ENCODE data around the gene TGFB3. TPM values are rescaled to one million over a fixed set of nuclear protein-coding genes. Genes with fewer than 3 reads are reported as not detected.

The TGFB3 gene
- total and polyA plus RNA-seq, 2 donors (not counting 1 experiment from before 2014, with no cell fraction given), result 7.0 to 9.4 TPM

DNA sequence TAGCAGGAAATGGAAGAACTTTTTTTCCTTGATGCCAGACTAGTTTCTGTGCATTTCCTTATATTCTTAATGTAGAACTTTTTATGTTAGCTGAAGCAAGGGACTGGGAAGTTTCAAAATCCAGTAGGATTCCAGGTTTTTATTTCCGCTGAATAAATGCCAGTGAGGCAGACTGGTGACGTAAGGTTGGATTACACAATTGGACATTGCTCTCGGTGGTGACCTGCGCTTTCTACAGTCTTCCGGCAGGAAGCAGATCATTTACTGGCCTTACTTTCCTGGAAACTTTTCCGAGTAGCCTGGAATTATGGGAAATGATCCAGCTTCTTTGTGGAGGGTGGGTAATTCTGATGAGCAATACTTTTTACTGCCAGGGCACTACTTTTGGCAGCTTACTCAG lies 7.3 kb upstream of the TGFB3 start:
- peaks cover 11 to 16% of the 10 kb centered on the region in 2 donors for H3K4me1 ChIP-seq (ENCODE audit: control insufficient read depth in 2 of 2, insufficient read depth in 2 of 2, low read length in 2 of 2)
- Mint-ChIP-seq H3K4me1 (peaks cover 18% of the 10 kb centered on the region), H3K9me3 (ENCODE audit: insufficient read depth) (no peaks in the 10 kb centered on the region), H3K4me3 (no peak overlapping the region), H3K27ac (no peak overlapping the region), H3K27me3 (no peaks in the 10 kb centered on the region)
- WGBS (ENCODE audit: insufficient coverage), result 92% methylated on average over 6 of the region's 6 CpGs
- H3K27me3 ChIP-seq (replicated peaks in 1 of 4; ENCODE audit: control extremely low read depth in 1 of 4, control insufficient read depth in 3 of 4, insufficient read depth in 4 of 4, low read length in 3 of 4), result no peaks in the 10 kb centered on the region
- H3K9ac ChIP-seq (ENCODE audit: low read length), result no peak overlapping the region
- ChIA-PET CTCF (interaction anchor here (2.2 kb wide), 1 partner anchor 280 kb away, joined by 7 read pairs; no protein-coding TSS in a partner anchor), POLR2A (no interaction called here)
- H3K4me3 ChIP-seq (ENCODE audit: control extremely low read depth in 1 of 5, extremely low read depth in 1 of 5, insufficient read depth in 1 of 5, low read depth in 2 of 5, low read length in 4 of 5), result no peak overlapping the region
- H3K79me2 ChIP-seq (ENCODE audit: control insufficient read depth, insufficient read depth, low read length), result peaks cover 6% of the 10 kb centered on the region
- no peaks in the 10 kb centered on the region for H3K9me3 ChIP-seq (ENCODE audit: control extremely low read depth in 1 of 3, control insufficient read depth in 2 of 3, insufficient read depth in 1 of 3, low read length in 2 of 3)
- intact Hi-C loops (cut with micrococcal nuclease), result loop anchor here (5.0 to 10.0 kb wide), 3 partner anchors 1108 to 1974 kb away; partner anchors contain the start of genes BBOF1, CIPC, ENTPD5 and GSTZ1
- H2AFZ ChIP-seq (ENCODE audit: insufficient read depth, low read depth, low read length, poor library complexity, severe bottlenecking), result no peak overlapping the region
- H4K20me1 ChIP-seq (ENCODE audit: control insufficient read depth, insufficient read depth, low read length, poor library complexity, severe bottlenecking), result no peaks in the 10 kb centered on the region
- H3K27ac ChIP-seq (ENCODE audit: low read length in 2 of 2), result no peak overlapping the region
- H3K4me2 ChIP-seq (replicated peaks; ENCODE audit: low read depth, low read length, poor library complexity, severe bottlenecking), result no peak overlapping the region
- ATAC-seq (ENCODE audit: low read depth) (no peak), DNase-seq (no peak)
- H3K36me3 ChIP-seq (replicated peaks in 1 of 2; ENCODE audit: control extremely low read depth in 1 of 2, control insufficient read depth in 1 of 2, extremely low read depth in 1 of 2, insufficient read depth in 2 of 2, low read length in 1 of 2), result no peaks in the 10 kb centered on the region
- TF ChIP-seq EZH2 (IDR thresholded peaks at IDR 0.05; ENCODE audit: borderline replicate concordance, insufficient read depth, low read depth, low read length, poor library complexity, severe bottlenecking) (no peak), CTCF (IDR thresholded peaks at IDR 0.05) (no peak)

DNA sequence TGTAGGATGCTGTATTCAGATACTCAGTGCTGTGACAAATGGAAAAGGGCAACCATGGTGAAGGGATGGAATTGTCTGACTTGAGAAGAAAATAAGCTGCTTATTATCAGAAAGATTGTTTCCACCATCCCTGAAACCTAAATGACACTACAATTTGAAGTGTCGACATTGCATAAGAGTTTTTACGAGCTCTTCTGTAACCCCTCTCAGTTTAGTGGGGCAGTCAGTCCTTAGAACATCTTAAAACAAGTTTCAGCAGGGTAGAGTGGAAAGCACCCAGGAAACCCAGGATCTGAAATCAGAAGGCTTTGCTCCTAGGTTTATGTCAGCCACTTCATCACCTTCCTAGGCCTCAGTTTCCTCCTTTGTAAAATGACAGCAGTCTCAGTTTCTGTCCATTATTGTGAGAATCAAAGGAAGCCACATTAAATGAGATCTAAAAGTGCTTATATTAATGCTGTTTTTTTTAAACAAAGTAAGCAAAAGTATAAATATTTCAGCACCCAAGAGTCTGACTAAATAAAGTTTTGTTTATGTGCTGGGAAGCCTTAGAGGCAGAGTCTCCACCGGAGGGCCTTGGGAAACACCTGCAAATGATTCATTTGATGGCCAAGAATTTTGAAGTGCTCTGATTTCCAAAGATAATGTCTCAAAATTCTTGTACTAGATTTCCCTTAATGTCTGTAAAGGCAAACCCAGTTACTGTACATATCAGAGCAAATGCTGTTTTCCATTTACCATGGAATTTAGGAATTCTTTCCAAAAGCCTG lies 5.6 kb upstream of the TGFB3 start:
- intact Hi-C loops (cut with micrococcal nuclease), result loop anchor here (5.0 to 10.0 kb wide), 3 partner anchors 1110 to 1973 kb away; partner anchors contain the start of genes BBOF1, CIPC, ENTPD5 and GSTZ1
- Mint-ChIP-seq H3K9me3 (ENCODE audit: insufficient read depth) (no peaks in the 10 kb centered on the region), H3K27ac (no peak overlapping the region), H3K27me3 (no peaks in the 10 kb centered on the region), H3K4me1 (peaks cover 12% of the 10 kb centered on the region), H3K4me3 (no peak overlapping the region)
- ChIA-PET CTCF (interaction anchor here (11.9 to 15.2 kb wide), 2 partner anchors 81 to 277 kb away, joined by 197 to 376 read pairs; no protein-coding TSS in a partner anchor), POLR2A (no interaction called here)
- DNase-seq (no peak), ATAC-seq (ENCODE audit: low read depth) (no peak)
- 90% methylated on average over 3 of the region's 3 CpGs for WGBS (ENCODE audit: insufficient coverage)
- Histone ChIP-seq H3K36me3 (replicated peaks in 1 of 2; ENCODE audit: control extremely low read depth in 1 of 2, control insufficient read depth in 1 of 2, extremely low read depth in 1 of 2, insufficient read depth in 2 of 2, low read length in 1 of 2) (no peaks in the 10 kb centered on the region), H3K79me2 (ENCODE audit: control insufficient read depth, insufficient read depth, low read length) (peaks cover 6% of the 10 kb centered on the region), H3K27me3 (replicated peaks in 1 of 4; ENCODE audit: control extremely low read depth in 1 of 4, control insufficient read depth in 3 of 4, insufficient read depth in 4 of 4, low read length in 3 of 4) (no peaks in the 10 kb centered on the region), H3K4me2 (replicated peaks; ENCODE audit: low read depth, low read length, poor library complexity, severe bottlenecking) (no peak overlapping the region), H4K20me1 (ENCODE audit: control insufficient read depth, insufficient read depth, low read length, poor library complexity, severe bottlenecking) (no peaks in the 10 kb centered on the region), H3K9me3 (ENCODE audit: control extremely low read depth in 1 of 3, control insufficient read depth in 2 of 3, insufficient read depth in 1 of 3, low read length in 2 of 3) (no peaks in the 10 kb centered on the region), H3K4me3 (ENCODE audit: control extremely low read depth in 1 of 5, extremely low read depth in 1 of 5, insufficient read depth in 1 of 5, low read depth in 2 of 5, low read length in 4 of 5) (no peak overlapping the region), H3K9ac (ENCODE audit: low read length) (no peak overlapping the region), H2AFZ (ENCODE audit: insufficient read depth, low read depth, low read length, poor library complexity, severe bottlenecking) (no peak overlapping the region), H3K4me1 (ENCODE audit: control insufficient read depth in 2 of 2, insufficient read depth in 2 of 2, low read length in 2 of 2) (peaks cover 14 to 18% of the 10 kb centered on the region in 2 donors), H3K27ac (ENCODE audit: low read length in 2 of 2) (no peak overlapping the region)
- TF ChIP-seq EZH2 (IDR thresholded peaks at IDR 0.05; ENCODE audit: borderline replicate concordance, insufficient read depth, low read depth, low read length, poor library complexity, severe bottlenecking) (no peak), CTCF (IDR thresholded peaks at IDR 0.05) (no peak)
